Measurements from ENCODE around the gene FMN2.

The FMN2 gene

GRCh38 chr1:240426051-240426450 lies 334.4 kb downstream of the FMN2 start:
- Histone ChIP-seq H3K36me3 (ENCODE audit: control insufficient read depth in 4 of 4, insufficient read depth in 4 of 4, low read length in 3 of 4) (no peaks in the 10 kb centered on the region), H3K27ac (ENCODE audit: insufficient read depth in 1 of 2, low read depth in 1 of 2, low read length in 2 of 2, poor library complexity in 1 of 2, severe bottlenecking in 2 of 2) (no peak overlapping the region), H3K9me3 (ENCODE audit: control extremely low read depth in 1 of 5, control insufficient read depth in 4 of 5, insufficient read depth in 2 of 5, low read depth in 1 of 5, low read length in 4 of 5) (no peaks in the 10 kb centered on the region), H3K27me3 (replicated peaks in 2 of 5; ENCODE audit: control insufficient read depth in 4 of 5, insufficient read depth in 5 of 5, low read length in 4 of 5) (no peaks in the 10 kb centered on the region), H3K4me3 (ENCODE audit: control insufficient read depth in 1 of 7, extremely low read depth in 1 of 7, insufficient read depth in 4 of 7, low read depth in 2 of 7, low read length in 6 of 7) (no peak overlapping the region), H3K4me1 (ENCODE audit: control extremely low read depth in 1 of 4, control insufficient read depth in 4 of 4, insufficient read depth in 4 of 4, low read length in 3 of 4) (no peaks in the 10 kb centered on the region)
- ChIA-PET CTCF (interaction anchor here (1.1 kb wide), 1 partner anchor 14 kb away, joined by 4 read pairs; no protein-coding TSS in a partner anchor), POLR2A (no interaction called here)
- no peak for DNase-seq
- WGBS (ENCODE audit: insufficient coverage), result no CpG with 5 or more reads among the region's 2 CpGs

- Histone ChIP-seq H3K27me3 (replicated peaks in 2 of 5; ENCODE audit: control insufficient read depth in 4 of 5, insufficient read depth in 5 of 5, low read length in 4 of 5) (no peaks in the 10 kb centered on the region), H3K9me3 (ENCODE audit: control extremely low read depth in 1 of 5, control insufficient read depth in 4 of 5, insufficient read depth in 2 of 5, low read depth in 1 of 5, low read length in 4 of 5) (no peaks in the 10 kb centered on the region), H3K36me3 (ENCODE audit: control insufficient read depth in 4 of 4, insufficient read depth in 4 of 4, low read length in 3 of 4) (no peaks in the 10 kb centered on the region), H3K27ac (ENCODE audit: insufficient read depth in 1 of 2, low read depth in 1 of 2, low read length in 2 of 2, poor library complexity in 1 of 2, severe bottlenecking in 2 of 2) (no peak overlapping the region), H3K4me3 (ENCODE audit: control insufficient read depth in 1 of 7, extremely low read depth in 1 of 7, insufficient read depth in 4 of 7, low read depth in 2 of 7, low read length in 6 of 7) (no peak overlapping the region), H3K4me1 (ENCODE audit: control extremely low read depth in 1 of 4, control insufficient read depth in 4 of 4, insufficient read depth in 4 of 4, low read length in 3 of 4) (no peaks in the 10 kb centered on the region)
- CTCF ChIA-PET, result no interaction called here
- POLR2A ChIA-PET, result no interaction called here
- WGBS (ENCODE audit: insufficient coverage), result 95% methylated on average over 7 of the region's 9 CpGs
- DNase-seq, result no peak
Observed at GRCh38 chr1:240435996-240436566, 344.4 kb downstream of the FMN2 start.

- Histone ChIP-seq H3K4me1 (ENCODE audit: control extremely low read depth in 1 of 4, control insufficient read depth in 4 of 4, insufficient read depth in 4 of 4, low read length in 3 of 4) (no peaks in the 10 kb centered on the region), H3K27me3 (replicated peaks in 2 of 5; ENCODE audit: control insufficient read depth in 4 of 5, insufficient read depth in 5 of 5, low read length in 4 of 5) (peaks cover 0 to 2% (median 0%) of the 10 kb centered on the region in 5 experiments), H3K4me3 (ENCODE audit: control insufficient read depth in 1 of 7, extremely low read depth in 1 of 7, insufficient read depth in 4 of 7, low read depth in 2 of 7, low read length in 6 of 7) (no peak overlapping the region), H3K36me3 (ENCODE audit: control insufficient read depth in 4 of 4, insufficient read depth in 4 of 4, low read length in 3 of 4) (no peaks in the 10 kb centered on the region), H3K27ac (ENCODE audit: insufficient read depth in 1 of 2, low read depth in 1 of 2, low read length in 2 of 2, poor library complexity in 1 of 2, severe bottlenecking in 2 of 2) (no peak overlapping the region), H3K9me3 (ENCODE audit: control extremely low read depth in 1 of 5, control insufficient read depth in 4 of 5, insufficient read depth in 2 of 5, low read depth in 1 of 5, low read length in 4 of 5) (no peaks in the 10 kb centered on the region)
- WGBS (ENCODE audit: insufficient coverage), result 100% methylated on average over 1 of the region's 1 CpG
- POLR2A ChIA-PET, result no interaction called here
- no peak for DNase-seq
- CTCF ChIA-PET, result no interaction called here
Observed at GRCh38 chr1:240441669-240442068, 350.0 kb downstream of the FMN2 start.

DNA sequence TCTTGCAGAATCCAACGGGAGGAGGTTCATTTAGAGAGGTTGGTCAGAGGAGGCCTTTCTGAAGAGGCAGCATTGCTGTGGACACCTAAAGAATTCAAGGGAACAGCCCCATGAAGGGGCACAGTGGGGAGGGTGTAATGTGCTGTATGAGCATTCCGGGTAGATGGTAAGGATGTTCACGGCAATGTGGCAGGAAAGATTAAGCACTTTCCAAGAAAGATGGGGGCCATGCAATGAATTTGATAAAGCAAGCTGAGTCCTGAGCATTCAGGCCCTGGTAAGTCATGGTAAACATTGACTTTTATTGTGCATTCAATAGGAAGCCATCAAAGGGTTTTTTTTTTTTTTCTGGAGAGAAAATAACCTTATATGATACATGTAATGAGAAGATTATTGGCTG lies 353.7 kb downstream of the FMN2 start:
- ChIA-PET CTCF (no interaction called here), POLR2A (no interaction called here)
- no peak overlapping the region for H3K27ac ChIP-seq (ENCODE audit: insufficient read depth in 1 of 2, low read depth in 1 of 2, low read length in 2 of 2, poor library complexity in 1 of 2, severe bottlenecking in 2 of 2)
- no peak overlapping the region for H3K4me3 ChIP-seq (ENCODE audit: control insufficient read depth in 1 of 7, extremely low read depth in 1 of 7, insufficient read depth in 4 of 7, low read depth in 2 of 7, low read length in 6 of 7)
- no peaks in the 10 kb centered on the region for H3K36me3 ChIP-seq (ENCODE audit: control insufficient read depth in 4 of 4, insufficient read depth in 4 of 4, low read length in 3 of 4)
- H3K4me1 ChIP-seq (ENCODE audit: control extremely low read depth in 1 of 4, control insufficient read depth in 4 of 4, insufficient read depth in 4 of 4, low read length in 3 of 4), result no peaks in the 10 kb centered on the region
- DNase-seq, result no peak
- 96% methylated on average over 3 of the region's 3 CpGs for WGBS (ENCODE audit: insufficient coverage)
- H3K27me3 ChIP-seq (replicated peaks in 2 of 5; ENCODE audit: control insufficient read depth in 4 of 5, insufficient read depth in 5 of 5, low read length in 4 of 5), result peaks cover 0 to 3% (median 0%) of the 10 kb centered on the region in 5 experiments
- H3K9me3 ChIP-seq (ENCODE audit: control extremely low read depth in 1 of 5, control insufficient read depth in 4 of 5, insufficient read depth in 2 of 5, low read depth in 1 of 5, low read length in 4 of 5), result no peaks in the 10 kb centered on the region

DNA sequence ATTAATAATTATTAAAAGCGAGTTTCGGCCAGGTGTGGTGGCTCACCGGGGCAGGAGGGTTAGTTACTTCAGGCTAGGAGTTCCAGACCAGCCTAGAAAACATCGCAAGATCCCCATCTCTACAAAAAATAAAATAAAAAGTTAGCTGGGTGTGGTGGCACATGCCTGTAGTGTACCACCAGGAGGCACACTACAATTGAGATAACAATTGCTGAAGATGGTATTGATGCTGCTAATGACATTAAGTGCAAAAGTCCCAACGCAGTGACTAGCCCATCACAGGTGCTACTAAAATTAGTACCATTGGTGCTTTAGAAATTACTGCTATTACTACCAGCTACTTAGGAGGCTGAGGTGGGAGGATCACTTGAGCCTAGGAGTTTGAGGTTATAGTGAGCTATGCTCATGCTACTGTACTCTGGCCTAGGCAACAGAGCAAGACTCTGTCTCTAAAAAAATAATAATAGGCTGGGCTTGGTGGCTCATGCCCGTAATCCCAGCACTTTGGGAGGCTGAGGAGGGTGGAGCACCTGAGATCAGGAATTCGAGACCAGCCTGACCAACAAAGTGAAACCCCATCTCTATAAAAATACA lies 363.6 kb downstream of the FMN2 start:
- DNase-seq, result peak in 2 of 3 donors; percentile 19 to 20
- Histone ChIP-seq H3K9me3 (ENCODE audit: control extremely low read depth in 1 of 5, control insufficient read depth in 4 of 5, insufficient read depth in 2 of 5, low read depth in 1 of 5, low read length in 4 of 5) (no peaks in the 10 kb centered on the region), H3K4me1 (ENCODE audit: control extremely low read depth in 1 of 4, control insufficient read depth in 4 of 4, insufficient read depth in 4 of 4, low read length in 3 of 4) (no peaks in the 10 kb centered on the region), H3K27ac (ENCODE audit: insufficient read depth in 1 of 2, low read depth in 1 of 2, low read length in 2 of 2, poor library complexity in 1 of 2, severe bottlenecking in 2 of 2) (no peak overlapping the region), H3K27me3 (replicated peaks in 2 of 5; ENCODE audit: control insufficient read depth in 4 of 5, insufficient read depth in 5 of 5, low read length in 4 of 5) (peaks cover 0 to 2% (median 0%) of the 10 kb centered on the region in 5 experiments), H3K36me3 (ENCODE audit: control insufficient read depth in 4 of 4, insufficient read depth in 4 of 4, low read length in 3 of 4) (no peaks in the 10 kb centered on the region), H3K4me3 (ENCODE audit: control insufficient read depth in 1 of 7, extremely low read depth in 1 of 7, insufficient read depth in 4 of 7, low read depth in 2 of 7, low read length in 6 of 7) (no peak overlapping the region)
- no CpG with 5 or more reads among the region's 7 CpGs for WGBS (ENCODE audit: insufficient coverage)
- ChIA-PET CTCF (interaction anchor here (1.3 to 1.9 kb wide), 3 partner anchors 8 to 236 kb away, joined by 3 to 12 read pairs (median 4); no protein-coding TSS in a partner anchor), POLR2A (no interaction called here)

DNA sequence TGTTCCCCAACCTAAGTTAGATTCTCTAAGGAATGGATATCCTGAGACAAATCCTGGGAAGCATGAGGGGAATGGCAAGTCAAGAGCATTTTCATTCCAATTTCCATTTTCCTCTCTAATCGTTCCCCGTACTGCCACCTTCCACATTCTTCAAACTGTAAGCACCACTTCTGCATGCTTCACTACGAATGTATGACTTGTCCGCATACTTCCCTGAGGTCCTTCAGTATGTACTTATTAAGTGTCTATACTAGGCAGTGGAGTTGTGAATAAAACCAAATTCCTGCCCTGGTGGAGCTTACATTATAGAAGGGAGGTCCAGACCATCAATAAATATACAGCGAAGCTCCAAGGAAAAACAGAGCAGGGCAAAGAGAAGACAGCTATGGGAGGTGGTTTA lies 365.5 kb downstream of the FMN2 start:
- 100% methylated on average over 2 of the region's 5 CpGs for WGBS (ENCODE audit: insufficient coverage)
- POLR2A ChIA-PET, result no interaction called here
- CTCF ChIA-PET, result interaction anchor here (0.6 to 1.0 kb wide), 2 partner anchors 32 to 151 kb away, joined by 3 read pairs; no protein-coding TSS in a partner anchor
- Histone ChIP-seq H3K4me1 (ENCODE audit: control extremely low read depth in 1 of 4, control insufficient read depth in 4 of 4, insufficient read depth in 4 of 4, low read length in 3 of 4) (no peaks in the 10 kb centered on the region), H3K27me3 (replicated peaks in 2 of 5; ENCODE audit: control insufficient read depth in 4 of 5, insufficient read depth in 5 of 5, low read length in 4 of 5) (peaks cover 0 to 4% (median 0%) of the 10 kb centered on the region in 5 experiments), H3K27ac (ENCODE audit: insufficient read depth in 1 of 2, low read depth in 1 of 2, low read length in 2 of 2, poor library complexity in 1 of 2, severe bottlenecking in 2 of 2) (no peak overlapping the region), H3K4me3 (ENCODE audit: control insufficient read depth in 1 of 7, extremely low read depth in 1 of 7, insufficient read depth in 4 of 7, low read depth in 2 of 7, low read length in 6 of 7) (no peak overlapping the region), H3K36me3 (ENCODE audit: control insufficient read depth in 4 of 4, insufficient read depth in 4 of 4, low read length in 3 of 4) (no peaks in the 10 kb centered on the region), H3K9me3 (ENCODE audit: control extremely low read depth in 1 of 5, control insufficient read depth in 4 of 5, insufficient read depth in 2 of 5, low read depth in 1 of 5, low read length in 4 of 5) (no peaks in the 10 kb centered on the region)
- no peak for DNase-seq

GRCh38 chr1:240462277-240462676 lies 370.6 kb downstream of the FMN2 start:
- ChIA-PET POLR2A (no interaction called here), CTCF (no interaction called here)
- H3K27ac ChIP-seq (ENCODE audit: insufficient read depth in 1 of 2, low read depth in 1 of 2, low read length in 2 of 2, poor library complexity in 1 of 2, severe bottlenecking in 2 of 2), result no peak overlapping the region
- no peaks in the 10 kb centered on the region for H3K36me3 ChIP-seq (ENCODE audit: control insufficient read depth in 4 of 4, insufficient read depth in 4 of 4, low read length in 3 of 4)
- WGBS (ENCODE audit: insufficient coverage), result 100% methylated on average over 1 of the region's 3 CpGs
- peaks cover 0 to 6% (median 4%) of the 10 kb centered on the region in 5 experiments for H3K27me3 ChIP-seq (replicated peaks in 2 of 5; ENCODE audit: control insufficient read depth in 4 of 5, insufficient read depth in 5 of 5, low read length in 4 of 5)
- no peak overlapping the region for H3K4me3 ChIP-seq (ENCODE audit: control insufficient read depth in 1 of 7, extremely low read depth in 1 of 7, insufficient read depth in 4 of 7, low read depth in 2 of 7, low read length in 6 of 7)
- DNase-seq, result no peak
- no peaks in the 10 kb centered on the region for H3K9me3 ChIP-seq (ENCODE audit: control extremely low read depth in 1 of 5, control insufficient read depth in 4 of 5, insufficient read depth in 2 of 5, low read depth in 1 of 5, low read length in 4 of 5)
- H3K4me1 ChIP-seq (ENCODE audit: control extremely low read depth in 1 of 4, control insufficient read depth in 4 of 4, insufficient read depth in 4 of 4, low read length in 3 of 4), result no peaks in the 10 kb centered on the region
